GM20431 (cell line): ENCODE results near the gene SLC31A1.

Experiments used
- in situ Hi-C: fragments of 300-500 bp; cut with MseI, MboI; formaldehyde crosslinking; loops from one replicate; pipeline ENCODE4 v1.15.0; 2020; ENCODE audit warnings: low sequenced_read_pairs; ENCODE audit not compliant: unreplicated experiment

SLC31A1 gene

DNA sequence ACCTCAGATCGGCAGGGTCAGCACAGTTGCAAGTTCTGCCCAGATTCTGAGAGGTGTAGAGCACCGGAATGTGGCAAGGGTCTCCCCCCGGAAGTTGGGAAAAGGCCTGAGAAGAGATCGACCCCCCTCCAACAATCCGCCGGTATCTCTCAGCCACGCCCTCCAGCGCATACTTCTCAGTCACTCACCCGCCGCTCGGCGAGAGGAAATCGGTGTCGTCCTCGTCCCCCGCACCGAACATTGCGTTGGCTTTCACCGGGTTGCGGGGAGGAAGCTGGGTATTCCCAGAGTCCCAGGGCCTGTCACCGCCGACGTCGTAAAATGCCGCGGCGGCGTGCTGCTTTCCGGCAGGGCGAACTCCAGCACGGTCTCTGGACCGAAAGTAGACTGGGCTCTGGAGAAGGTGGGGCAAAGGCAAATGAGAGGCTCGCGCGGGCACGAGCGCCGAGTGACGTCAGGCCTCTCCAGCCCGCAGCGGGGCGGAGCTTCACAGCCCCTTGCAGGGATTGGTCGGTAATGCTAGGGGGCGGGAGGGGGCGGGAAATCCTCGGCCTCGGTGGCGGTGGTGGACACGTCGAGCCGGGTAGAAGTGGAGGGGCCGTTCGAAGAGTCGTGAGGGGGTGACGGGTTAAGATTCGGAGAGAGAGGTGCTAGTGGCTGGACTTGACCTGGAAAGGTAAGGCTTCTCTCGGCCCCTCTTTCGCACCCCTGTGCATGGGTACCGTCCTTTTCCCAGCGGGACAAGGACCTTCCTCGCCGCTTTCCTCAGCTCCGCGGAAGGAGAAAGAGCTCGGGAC is at the start of gene SLC31A1, which contains the start of gene FKBP15:
Gene SLC31A1 (plus strand): TSS at position 542 of the 797 bp plus-strand sequence. CDS start 34,605 bp downstream, outside the sequence.
Gene FKBP15 (minus strand): TSS at position 275 of the 797 bp plus-strand sequence. CDS start 34 bp downstream, at position 241.
- in situ Hi-C loops: no loop called here

DNA sequence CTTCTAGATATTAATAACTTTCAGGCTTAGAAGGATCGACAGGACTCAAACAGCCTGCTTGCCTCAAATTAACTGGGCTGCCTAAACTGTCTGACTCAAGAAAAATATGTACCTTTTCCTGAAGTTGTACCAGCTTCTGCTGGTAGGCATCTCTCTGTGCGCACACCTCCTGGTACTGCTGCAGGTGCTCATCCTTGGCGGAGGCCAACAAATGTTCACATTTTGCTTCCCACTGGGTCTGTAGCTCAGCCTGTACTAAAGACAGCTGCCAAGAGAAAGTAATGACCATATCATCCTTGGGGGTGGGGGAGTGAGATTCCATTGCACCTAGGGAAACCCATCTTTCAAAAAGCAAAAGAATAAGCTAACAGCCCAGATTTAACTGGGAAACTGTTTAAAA is 48.0 kb upstream of the SLC31A1 start:
- in situ Hi-C loops: no loop called here

DNA sequence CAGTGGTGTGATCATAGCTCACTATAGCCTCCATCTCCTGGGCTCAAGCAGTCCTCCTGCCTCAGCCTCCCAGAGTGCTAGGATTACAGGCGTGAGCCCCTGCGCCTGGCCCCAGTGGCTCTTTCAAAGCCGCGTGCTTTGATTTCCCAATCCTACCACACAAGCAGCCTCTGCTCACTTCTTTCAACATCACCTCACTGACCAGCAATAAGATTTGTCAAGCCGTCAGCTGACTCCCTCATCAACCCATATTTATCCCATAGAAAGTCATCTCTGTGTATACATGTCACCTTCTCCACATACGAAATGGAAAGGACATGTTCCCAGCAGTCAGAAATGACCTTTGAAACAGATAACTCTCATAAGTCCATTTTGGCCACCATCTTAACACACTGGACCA is 44.5 kb upstream of the SLC31A1 start:
- in situ Hi-C loops: no loop called here

DNA sequence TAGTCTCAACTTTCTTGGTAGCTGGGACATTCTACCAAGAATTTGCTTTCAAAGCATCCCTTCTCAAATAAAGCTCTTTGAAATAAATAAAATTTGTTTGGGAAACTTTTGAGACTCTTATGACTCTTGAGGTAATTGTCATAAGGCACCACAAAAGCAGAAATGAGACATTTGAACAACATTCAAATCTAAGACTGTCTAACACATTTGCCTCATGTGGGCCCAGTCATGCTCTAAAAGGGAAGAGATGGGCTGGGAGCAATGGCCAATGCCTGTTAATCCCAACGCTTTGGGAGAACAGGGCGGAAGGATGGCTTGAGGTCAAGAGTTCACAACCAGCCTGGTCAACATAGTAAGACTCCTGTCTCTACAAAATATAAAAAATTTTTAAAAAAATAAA is 44.1 kb upstream of the SLC31A1 start:
- in situ Hi-C loops: no loop called here

DNA sequence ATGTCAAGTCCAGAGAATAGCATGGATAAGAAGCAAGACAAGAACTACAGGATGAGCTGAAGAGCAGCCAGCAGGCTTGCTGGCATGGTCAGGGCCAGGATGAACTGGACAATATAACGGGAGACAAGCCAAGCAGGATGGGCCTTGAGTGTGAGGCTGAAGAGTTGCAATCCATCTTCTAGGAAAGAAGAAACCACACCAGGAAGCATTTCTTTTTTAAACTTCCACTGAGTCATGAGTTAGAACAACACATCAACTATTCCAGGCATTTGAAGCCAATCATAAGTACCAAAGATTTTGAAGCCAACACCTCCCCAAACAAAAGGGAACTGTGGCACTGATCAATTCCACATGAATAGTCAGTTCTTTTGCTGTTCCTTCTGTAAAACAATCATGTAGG is 43.3 kb upstream of the SLC31A1 start:
- in situ Hi-C loops: no loop called here

DNA sequence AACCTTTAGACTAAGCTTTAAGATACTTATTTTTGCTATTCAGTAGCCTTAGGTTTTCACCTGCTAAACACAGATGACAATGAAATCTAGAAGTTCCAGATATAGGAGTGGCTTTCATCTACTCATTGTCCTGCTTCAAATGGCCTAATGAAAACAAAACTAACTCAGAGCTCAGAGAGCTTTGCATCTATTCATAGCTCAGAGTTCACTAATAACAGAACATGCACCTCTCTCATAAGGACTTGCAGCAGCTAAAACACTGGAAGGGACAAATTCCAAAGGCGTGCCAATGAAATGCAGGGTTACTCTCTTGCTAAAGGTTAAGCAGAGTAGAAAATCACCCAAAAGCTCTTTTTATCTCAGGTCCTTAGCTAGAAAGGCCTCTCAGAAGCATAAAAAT is 41.5 kb upstream of the SLC31A1 start:
- in situ Hi-C loops: no loop called here

DNA sequence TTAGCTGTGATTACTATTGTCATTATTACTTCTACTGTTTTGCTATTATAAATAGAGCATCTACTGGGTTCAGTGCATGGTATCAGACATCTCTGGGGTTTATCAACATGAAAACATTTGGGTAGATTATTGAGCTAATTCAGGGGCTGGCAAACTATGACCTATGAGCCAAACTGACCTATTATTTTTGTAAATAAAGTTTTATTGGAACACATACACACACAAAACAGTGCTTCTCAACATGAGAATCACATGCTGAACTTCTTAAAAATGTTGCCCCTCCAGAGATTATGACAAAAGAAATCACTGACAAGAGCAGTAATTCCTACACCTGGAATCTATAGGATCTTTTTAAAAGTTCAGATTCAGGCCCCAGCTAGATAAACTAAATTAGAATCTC is 40.2 kb upstream of the SLC31A1 start:
- in situ Hi-C loops: no loop called here

DNA sequence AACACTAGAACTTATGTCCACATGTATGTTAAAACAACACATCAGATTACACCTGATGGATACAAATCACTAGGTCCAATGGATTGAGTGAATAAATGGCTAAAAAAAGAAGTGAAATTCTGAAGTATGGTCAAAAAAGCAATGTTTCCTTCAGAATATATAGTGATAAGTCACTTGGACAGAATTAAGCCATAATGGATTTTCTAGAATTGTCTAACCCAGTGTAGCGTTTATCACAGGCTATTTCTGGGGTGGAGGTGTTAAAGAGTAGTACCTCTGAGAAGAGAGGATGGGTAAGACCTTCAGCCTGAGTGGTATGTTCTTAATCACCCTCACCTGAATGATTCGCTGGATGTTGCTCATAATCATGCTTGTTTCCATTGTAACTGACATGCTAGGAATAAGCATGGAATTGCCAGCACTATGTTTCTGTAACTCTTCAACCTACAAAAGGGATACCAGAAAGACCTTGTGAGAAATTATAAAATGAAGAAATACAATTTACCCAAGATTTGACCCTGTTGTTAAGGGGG is 37.3 kb upstream of the SLC31A1 start:
- in situ Hi-C loops: no loop called here

DNA sequence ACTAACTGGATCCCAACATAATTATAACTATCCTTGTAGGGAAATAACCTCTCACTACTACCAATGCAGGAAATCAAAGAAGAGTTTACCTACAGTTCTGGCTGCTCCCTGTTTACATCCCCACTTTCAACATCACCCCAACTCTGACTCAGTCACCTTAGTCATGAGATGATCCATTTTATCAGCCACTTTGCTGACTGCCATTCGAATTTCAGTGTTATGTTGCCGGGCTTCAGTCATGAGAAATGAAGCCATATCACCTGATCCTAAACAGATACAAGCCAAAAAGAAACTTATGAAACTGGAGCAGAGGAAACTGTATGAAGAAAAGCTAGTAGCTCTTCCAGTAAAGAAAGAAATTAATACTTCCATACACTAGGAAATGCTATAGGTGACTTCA is 36.8 kb upstream of the SLC31A1 start:
- in situ Hi-C loops: no loop called here

DNA sequence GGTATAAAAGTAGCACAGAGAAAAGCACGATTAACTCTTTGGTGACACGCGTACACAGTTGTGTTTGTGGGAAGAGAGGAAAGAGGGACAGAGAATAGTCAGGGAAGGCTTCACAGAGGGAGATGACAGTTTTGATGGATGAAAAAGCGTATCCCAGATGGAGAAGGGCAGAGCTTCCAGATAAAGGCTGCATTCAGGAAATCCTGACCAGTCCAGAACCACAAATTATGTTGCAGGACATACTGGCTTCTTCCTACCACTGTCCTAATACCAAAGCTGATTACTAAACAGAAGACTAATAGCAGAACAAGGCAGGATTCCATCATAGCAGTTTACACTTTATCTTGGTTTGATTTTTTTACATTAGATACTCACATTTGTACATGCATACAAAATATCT is 36.1 kb upstream of the SLC31A1 start:
- in situ Hi-C loops: no loop called here

DNA sequence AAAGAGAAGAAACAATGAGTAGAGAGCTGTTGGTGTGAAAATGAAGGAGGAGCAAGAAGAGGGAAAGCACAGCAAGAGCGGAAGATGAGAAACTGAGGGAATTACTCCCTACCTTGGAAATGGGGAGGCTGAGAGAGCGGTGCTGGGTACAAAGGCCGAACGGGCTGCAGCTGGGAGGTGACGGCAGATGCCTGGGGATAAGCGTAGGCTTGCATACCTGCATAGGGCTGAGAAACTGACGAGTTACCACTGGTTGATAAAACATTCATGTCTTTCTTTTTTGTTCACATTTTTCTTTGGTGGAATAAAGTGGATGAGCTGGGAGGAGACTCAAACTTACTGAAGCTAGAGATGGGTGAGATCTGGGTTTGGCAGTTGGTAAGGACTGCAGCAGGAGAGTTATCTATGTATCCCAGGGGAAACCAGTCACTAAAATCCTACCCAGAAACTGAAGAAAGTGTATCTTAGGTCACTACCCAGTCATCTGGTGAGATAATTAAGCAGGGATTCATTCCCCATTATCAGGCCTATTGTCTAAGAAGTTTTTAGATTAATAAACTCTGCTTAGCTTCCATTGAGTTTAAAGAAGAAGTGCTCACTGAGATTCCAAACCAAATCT is 35.1 kb upstream of the SLC31A1 start:
- in situ Hi-C loops: no loop called here

DNA sequence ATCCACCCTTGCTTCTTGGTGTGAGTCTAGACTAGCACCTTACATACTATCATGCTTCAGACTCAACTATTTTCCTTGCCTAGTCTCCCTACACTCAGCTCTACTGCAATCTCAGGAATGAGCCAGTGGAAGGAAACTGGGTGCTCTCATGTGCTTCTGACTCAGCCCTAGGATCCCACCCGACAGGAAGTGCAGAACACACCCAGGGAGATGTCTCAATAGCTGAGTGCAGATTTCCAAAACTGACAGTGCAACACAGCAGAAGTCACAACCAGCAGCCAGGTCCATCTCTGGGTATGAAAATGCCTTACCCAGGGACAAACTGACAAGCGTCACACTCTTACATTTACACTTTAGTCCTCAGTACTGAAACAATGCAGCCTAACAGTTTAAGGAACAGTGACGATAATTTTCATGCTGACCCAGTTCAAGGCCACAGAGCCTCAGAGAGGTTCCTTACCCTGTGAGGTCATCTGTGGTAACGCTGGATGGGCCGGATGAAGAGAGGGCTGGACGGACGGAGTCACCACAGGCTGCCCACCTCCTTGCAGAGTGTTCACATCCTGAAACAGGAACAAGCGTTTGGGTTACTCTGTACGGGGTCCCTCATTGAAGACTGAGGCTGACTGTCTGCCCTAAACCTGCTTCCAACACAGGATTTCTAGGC is 33.3 kb upstream of the SLC31A1 start:
- in situ Hi-C loops: no loop called here

DNA sequence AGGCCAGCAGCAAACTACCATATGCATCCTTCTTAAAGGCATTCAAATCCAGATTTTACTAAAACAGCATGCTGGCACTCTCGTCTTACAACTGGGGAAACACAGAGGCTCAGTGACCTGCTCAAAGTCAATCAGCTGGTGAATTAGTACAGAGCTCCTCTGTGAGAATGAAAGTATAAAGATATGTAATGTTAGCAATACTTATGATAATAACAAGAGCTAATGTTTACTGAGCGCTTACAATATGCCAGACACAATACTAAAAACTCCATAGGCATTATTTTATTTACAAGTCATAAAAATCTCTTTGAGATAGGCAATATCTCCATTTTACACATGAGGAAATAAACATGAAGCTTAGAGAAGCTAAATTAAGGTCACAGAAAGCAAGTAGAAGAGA is 28.9 kb upstream of the SLC31A1 start:
- in situ Hi-C loops: no loop called here

DNA sequence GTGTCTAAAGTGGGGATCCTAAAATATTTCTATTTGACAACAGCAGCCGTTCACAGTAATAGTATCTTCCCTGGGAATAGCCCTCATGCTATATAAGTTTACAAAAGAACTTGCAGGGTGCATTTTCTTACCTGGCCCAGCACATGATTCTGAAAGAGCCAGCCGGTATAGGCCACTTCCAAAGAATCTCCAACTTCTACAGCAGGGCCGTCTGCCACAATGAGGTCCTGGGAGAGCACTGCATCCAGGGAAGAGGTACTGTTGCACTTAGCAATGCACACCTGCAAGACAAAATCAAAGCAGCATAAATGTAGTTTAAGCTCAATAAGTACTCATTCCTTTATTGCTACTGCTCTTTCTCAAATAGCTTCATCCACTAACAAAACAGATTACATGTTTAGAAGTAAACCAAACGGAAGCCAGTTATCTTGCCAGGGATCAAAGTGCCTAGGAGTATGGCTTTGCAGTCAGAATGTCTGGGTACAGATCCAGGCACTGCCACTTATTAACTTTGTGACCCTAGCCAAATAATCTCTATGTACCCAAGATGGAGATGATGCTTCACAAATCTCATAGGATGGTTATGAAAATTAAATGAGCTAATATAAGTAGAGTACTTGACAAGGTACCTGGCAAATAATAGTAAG is 21.5 kb upstream of the SLC31A1 start:
- in situ Hi-C loops: no loop called here

DNA sequence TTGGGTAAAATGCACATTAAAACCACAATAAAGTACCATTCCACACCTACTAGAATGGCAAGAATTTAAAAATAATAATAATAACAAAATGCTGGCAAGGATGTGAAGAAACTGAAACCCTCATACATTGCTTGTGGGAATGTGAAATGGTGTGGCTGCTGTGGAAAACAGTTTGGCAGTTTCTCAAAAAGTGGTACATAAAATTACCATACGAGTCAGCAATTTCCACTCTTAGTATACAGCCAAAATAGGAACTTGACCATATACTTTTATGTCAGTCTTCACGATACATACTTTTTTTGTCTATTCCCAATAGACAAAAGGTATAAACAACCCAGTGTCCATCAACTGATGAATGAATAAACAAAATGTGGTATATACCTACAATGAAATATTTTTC is 15.9 kb upstream of the SLC31A1 start:
- in situ Hi-C loops: no loop called here

DNA sequence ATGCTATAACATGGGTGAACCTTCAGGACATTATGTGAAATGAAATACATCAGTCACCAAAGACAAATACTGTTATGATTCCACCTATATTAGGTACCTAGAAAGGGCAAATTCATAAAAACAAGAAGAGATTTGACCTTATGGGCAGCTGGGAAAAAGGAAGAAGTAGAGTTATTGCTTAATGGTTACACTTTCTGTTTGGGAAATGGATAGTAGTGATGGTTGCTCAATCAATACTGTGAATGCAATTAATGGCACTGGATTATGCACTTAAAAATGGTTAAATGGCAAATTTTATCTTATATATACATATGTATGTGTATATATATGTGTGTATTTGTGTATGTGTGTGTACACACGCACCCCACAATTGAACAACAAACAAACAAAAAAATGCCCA is 15.5 kb upstream of the SLC31A1 start:
- in situ Hi-C loops: no loop called here

DNA sequence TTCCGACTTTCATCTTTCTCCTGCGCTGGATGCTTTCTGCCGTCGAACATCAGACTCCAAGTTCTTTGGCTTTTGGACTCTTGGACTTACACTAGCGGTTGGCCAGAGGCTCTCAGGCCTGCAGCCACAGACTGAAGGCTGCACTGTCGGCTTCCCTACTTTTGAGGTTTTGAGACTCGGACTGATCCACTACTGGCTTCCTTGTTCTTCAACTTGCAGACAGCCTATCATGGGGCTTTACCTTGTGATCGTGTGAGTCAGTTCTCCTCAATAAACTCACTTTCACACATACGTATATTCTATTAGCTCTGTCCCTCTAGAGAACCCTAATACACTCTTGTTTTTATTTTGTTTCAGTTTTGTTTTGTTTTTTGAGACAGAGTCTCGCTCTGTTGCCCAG is 10.5 kb upstream of the SLC31A1 start:
- in situ Hi-C loops: no loop called here

DNA sequence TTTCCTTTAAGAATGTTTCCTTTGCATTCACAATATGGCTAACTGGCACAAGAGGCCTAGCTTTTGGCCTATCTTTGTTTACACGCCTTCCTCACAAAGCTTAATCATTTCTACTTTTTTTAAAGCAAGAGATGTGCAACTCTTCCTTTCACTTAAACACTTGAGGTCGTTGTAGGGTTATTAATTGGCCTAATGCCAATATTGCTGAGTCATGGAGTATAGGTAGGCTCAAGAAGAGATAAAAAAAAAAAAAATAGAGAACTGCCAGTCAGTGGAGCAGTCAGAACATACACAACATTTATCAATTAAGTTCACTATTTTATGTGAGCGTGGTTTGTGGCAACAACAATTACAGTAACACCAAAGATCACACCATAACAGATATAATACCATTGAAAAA is 6.2 kb upstream of the SLC31A1 start:
- in situ Hi-C loops: no loop called here

DNA sequence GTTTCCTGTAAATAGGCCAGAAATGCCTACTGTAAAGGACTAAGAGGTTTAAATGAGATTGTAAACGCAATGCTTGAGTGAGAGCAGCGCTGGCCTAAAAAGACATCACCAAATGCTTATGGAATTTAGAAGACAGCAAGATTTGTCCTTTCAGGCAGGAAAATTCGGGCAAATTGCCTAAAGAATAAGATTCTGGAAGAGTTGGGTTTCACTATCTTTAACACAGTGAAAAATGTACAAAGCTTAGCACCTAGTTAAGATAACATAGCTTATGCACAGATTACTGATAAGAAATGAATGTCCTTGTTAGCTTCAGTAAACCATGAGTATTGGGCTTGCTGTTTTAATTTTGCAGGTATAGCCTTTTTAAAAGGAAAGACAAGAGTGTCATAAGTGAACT is 4.9 kb upstream of the SLC31A1 start:
- in situ Hi-C loops: no loop called here

DNA sequence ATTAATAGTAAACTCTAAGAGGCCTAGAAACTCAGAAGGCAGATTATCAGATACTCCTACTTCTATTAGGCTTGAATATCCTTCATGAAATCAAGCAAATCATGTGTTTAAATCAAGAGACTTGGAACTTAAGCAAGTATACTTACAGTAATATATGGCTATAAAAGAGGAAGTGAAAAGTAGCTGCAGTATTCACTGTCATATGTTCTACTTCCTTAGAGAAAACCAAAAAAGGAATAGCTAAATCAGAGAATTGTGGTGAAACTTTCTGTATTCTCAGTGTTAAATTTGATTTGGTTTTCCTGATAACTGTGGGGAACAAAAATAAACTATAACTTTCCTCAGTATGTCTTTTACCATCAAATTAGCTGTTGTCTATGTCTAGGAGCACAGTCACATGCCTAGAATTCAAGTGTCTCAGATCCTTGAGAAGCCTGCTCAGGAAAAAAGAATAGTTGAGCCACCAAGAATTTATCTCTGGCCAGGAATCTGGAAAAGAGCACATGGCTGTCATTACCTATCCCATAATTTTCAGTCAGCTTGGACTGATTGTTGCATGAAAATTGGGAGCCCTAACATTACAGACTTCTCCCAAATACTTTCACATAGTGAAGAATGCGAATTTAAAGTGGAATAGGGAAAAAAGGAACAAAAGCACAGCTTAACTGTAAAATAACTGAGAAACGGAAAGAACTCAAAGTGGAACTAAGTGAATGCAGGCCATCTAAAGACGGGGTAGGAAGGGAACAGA is 2.0 kb upstream of the SLC31A1 start:
- in situ Hi-C loops: no loop called here
